GDM1 (cell line): ENCODE data around the gene ARMH4.
A peak's percentile ranks its signal among the peaks of the same experiment; 100 is the strongest.

ENCODE experiments used
- DNase-seq: peaks from one replicate; lab custom pipeline; 2025; lab: John Stamatoyannopoulos, UW

Gene ARMH4

GRCh38 chr14:58100735-58101368, 51.2 kb downstream of the ARMH4 start:
- no peak for DNase-seq

GRCh38 chr14:58099682-58100081, 52.3 kb downstream of the ARMH4 start:
- no peak for DNase-seq

- DNase-seq: no peak
These were observed 53.5 kb downstream of the ARMH4 start for GRCh38 chr14:58098507-58098906.

GRCh38 chr14:58096731-58097130, 55.3 kb downstream of the ARMH4 start:
- DNase-seq: no peak

GRCh38 chr14:58091883-58092630, 60.0 kb downstream of the ARMH4 start:
- no peak for DNase-seq

GRCh38 chr14:58089612-58090011, 62.4 kb downstream of the ARMH4 start:
- DNase-seq: no peak

- no peak for DNase-seq
These were observed 63.1 kb downstream of the ARMH4 start for GRCh38 chr14:58088961-58089360.

GRCh38 chr14:58085877-58086276, 66.1 kb downstream of the ARMH4 start:
- no peak for DNase-seq

GRCh38 chr14:58082491-58083098, 69.4 kb downstream of the ARMH4 start:
- no peak for DNase-seq

GRCh38 chr14:58082011-58082410, 70.0 kb downstream of the ARMH4 start:
- DNase-seq: no peak

GRCh38 chr14:58078471-58078870, 73.5 kb downstream of the ARMH4 start:
- DNase-seq: no peak

GRCh38 chr14:58078068-58078467, 73.9 kb downstream of the ARMH4 start:
- DNase-seq: no peak

GRCh38 chr14:58077621-58078020, 74.4 kb downstream of the ARMH4 start:
- no peak for DNase-seq

- no peak for DNase-seq
These were observed 78.5 kb downstream of the ARMH4 start for GRCh38 chr14:58073516-58073915.

- peak; percentile 27 for DNase-seq
These were observed 79.5 kb downstream of the ARMH4 start for GRCh38 chr14:58072288-58073071.

GRCh38 chr14:58071341-58071740, 80.7 kb downstream of the ARMH4 start:
- no peak for DNase-seq

- no peak for DNase-seq
These were observed 83.7 kb downstream of the ARMH4 start for GRCh38 chr14:58068306-58068705.

GRCh38 chr14:58066115-58066514, 85.9 kb downstream of the ARMH4 start:
- DNase-seq: no peak

- DNase-seq: no peak
These were observed 90.4 kb downstream of the ARMH4 start for GRCh38 chr14:58061581-58061980.

- DNase-seq: no peak
These were observed 91.1 kb downstream of the ARMH4 start for GRCh38 chr14:58060898-58061297.

- no peak for DNase-seq
These were observed 91.9 kb downstream of the ARMH4 start for GRCh38 chr14:58060077-58060476.

GRCh38 chr14:58059126-58059525, 92.9 kb downstream of the ARMH4 start:
- no peak for DNase-seq
